ENCODE data around the gene VPS35L.

The VPS35L gene

GRCh38 chr16:19548144-19548543 lies 7.4 kb upstream of the VPS35L start:
- DNase-seq (ENCODE audit: low spot score) = no peak
- POLR2A ChIA-PET (ENCODE audit: low non-redundant PET) = no interaction called here
- no peak for TF ChIP-seq CTCF (conservative IDR thresholded peaks at IDR 0.05; ENCODE audit: low read depth)
- no peak overlapping the region for H3K27ac ChIP-seq
- CTCF ChIA-PET = interaction anchor here (0.6 kb wide), 1 partner anchor 9 kb away, joined by 5 read pairs; no protein-coding TSS in a partner anchor

GRCh38 chr16:19549673-19550072 lies 5.8 kb upstream of the VPS35L start:
- no peak for TF ChIP-seq CTCF (conservative IDR thresholded peaks at IDR 0.05; ENCODE audit: low read depth)
- ChIA-PET CTCF (no interaction called here), POLR2A (ENCODE audit: low non-redundant PET) (no interaction called here)
- H3K27ac ChIP-seq = no peak overlapping the region
- no peak for DNase-seq (ENCODE audit: low spot score)

- no peak for TF ChIP-seq CTCF (conservative IDR thresholded peaks at IDR 0.05; ENCODE audit: low read depth)
- peak overlapping the region; percentile 75 for H3K27ac ChIP-seq
- ChIA-PET POLR2A (ENCODE audit: low non-redundant PET) (interaction anchor here (0.6 kb wide), 1 partner anchor 18 kb away, joined by 5 read pairs; no protein-coding TSS in a partner anchor), CTCF (interaction anchor here (0.7 to 1.1 kb wide), 4 partner anchors 38 to 744 kb away, joined by 3 to 6 read pairs (median 4); no protein-coding TSS in a partner anchor)
- no peak for DNase-seq (ENCODE audit: low spot score)
Measured at GRCh38 chr16:19555938-19556771, 652 bp downstream of the VPS35L start.

GRCh38 chr16:19559242-19559910 lies 3.9 kb downstream of the VPS35L start:
- ChIA-PET POLR2A (ENCODE audit: low non-redundant PET) (no interaction called here), CTCF (interaction anchor here (0.6 to 0.8 kb wide), 2 partner anchors 47 to 139 kb away, joined by 7 to 8 read pairs; no protein-coding TSS in a partner anchor)
- no peak overlapping the region for H3K27ac ChIP-seq
- TF ChIP-seq CTCF (conservative IDR thresholded peaks at IDR 0.05; ENCODE audit: low read depth) = peak; percentile 75
- peak; percentile 38 for DNase-seq (ENCODE audit: low spot score)

GRCh38 chr16:19560078-19560477 lies 4.6 kb downstream of the VPS35L start:
- ChIA-PET POLR2A (ENCODE audit: low non-redundant PET) (no interaction called here), CTCF (interaction anchor here (0.6 to 0.8 kb wide), 3 partner anchors 46 to 139 kb away, joined by 3 to 8 read pairs (median 7); no protein-coding TSS in a partner anchor)
- no peak for DNase-seq (ENCODE audit: low spot score)
- H3K27ac ChIP-seq = no peak overlapping the region
- no peak for TF ChIP-seq CTCF (conservative IDR thresholded peaks at IDR 0.05; ENCODE audit: low read depth)

GRCh38 chr16:19563377-19563776 lies 7.9 kb downstream of the VPS35L start:
- no peak for TF ChIP-seq CTCF (conservative IDR thresholded peaks at IDR 0.05; ENCODE audit: low read depth)
- ChIA-PET POLR2A (ENCODE audit: low non-redundant PET) (no interaction called here), CTCF (interaction anchor here (0.6 to 0.7 kb wide), 2 partner anchors 118 to 238 kb away, joined by 3 read pairs; no protein-coding TSS in a partner anchor)
- DNase-seq (ENCODE audit: low spot score) = no peak
- H3K27ac ChIP-seq = no peak overlapping the region
